ENCODE results near the gene FMNL3.

DNA sequence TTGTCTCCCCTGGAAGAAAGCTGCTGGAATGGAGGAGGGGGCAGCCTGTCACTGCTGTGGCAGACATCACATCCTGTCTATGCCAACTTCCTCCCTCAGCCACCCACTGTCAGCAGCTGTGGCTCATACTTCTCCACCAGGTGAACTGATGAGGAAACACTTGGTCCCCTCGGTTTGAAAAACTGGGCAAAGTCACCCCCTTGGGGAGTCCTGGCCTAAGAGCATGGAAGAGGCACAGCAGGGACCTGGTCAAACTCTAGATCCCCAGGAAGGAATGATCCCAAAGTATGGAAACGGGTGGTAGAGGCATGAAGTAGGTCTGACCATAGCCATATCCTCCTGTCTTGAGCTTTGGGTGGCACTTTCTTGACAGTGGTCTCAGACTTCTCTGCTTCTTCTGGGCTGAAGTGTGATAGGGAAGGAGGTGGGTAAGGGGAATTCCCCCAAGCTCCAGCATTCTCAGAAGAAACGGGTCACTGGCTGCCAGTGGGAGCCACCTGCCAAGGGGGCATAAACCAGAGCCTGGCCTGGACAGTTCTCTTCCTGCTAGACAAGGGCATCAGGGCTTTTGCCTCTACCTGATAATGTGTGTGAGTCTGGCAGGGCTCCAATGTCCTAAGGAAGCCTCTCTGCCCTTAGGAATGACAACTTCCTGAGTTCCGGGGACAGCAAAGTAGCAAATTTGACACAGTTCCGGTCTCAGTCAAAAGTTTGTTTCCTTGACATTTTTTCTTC lies 36.0 kb downstream of the FMNL3 start:
- TF ChIP-seq POLR2A (IDR thresholded peaks at IDR 0.05; ENCODE audit: low read depth, low read length) (no peak; the same call in none of the 2 replicates), POLR2AphosphoS5 (IDR thresholded peaks at IDR 0.05; ENCODE audit: low read depth, low read length) (no peak), TAF1 (IDR thresholded peaks at IDR 0.05; ENCODE audit: borderline replicate concordance, low read depth, low read length) (no peak)

Data from GM12892 (cell line).